ENCODE measurements around the gene FBXO46.

Gene FBXO46

GRCh38 chr19:45681391-45682015 is 49.2 kb downstream of the FBXO46 start:
- H2AFZ ChIP-seq (ENCODE audit: low read length, unreplicated experiment), result peak overlapping the region; percentile 53
- H3K79me2 ChIP-seq (ENCODE audit: control insufficient read depth, insufficient read depth, low read length, unreplicated experiment), result no peaks in the 10 kb centered on the region
- H3K27ac ChIP-seq (ENCODE audit: low read depth, low read length), result no peak overlapping the region
- H3K27me3 ChIP-seq (ENCODE audit: insufficient read depth, low read length), result peaks cover 11% of the 10 kb centered on the region; the same call in 1 of the 2 replicates
- no peaks in the 10 kb centered on the region for H3K36me3 ChIP-seq (ENCODE audit: insufficient read depth, low read length)
- peak overlapping the region; percentile 65 for H3K4me3 ChIP-seq (ENCODE audit: low read depth, low read length)
- H3K4me1 ChIP-seq (ENCODE audit: control insufficient read depth, insufficient read depth, low read length, unreplicated experiment), result peaks cover 3% of the 10 kb centered on the region

DNA sequence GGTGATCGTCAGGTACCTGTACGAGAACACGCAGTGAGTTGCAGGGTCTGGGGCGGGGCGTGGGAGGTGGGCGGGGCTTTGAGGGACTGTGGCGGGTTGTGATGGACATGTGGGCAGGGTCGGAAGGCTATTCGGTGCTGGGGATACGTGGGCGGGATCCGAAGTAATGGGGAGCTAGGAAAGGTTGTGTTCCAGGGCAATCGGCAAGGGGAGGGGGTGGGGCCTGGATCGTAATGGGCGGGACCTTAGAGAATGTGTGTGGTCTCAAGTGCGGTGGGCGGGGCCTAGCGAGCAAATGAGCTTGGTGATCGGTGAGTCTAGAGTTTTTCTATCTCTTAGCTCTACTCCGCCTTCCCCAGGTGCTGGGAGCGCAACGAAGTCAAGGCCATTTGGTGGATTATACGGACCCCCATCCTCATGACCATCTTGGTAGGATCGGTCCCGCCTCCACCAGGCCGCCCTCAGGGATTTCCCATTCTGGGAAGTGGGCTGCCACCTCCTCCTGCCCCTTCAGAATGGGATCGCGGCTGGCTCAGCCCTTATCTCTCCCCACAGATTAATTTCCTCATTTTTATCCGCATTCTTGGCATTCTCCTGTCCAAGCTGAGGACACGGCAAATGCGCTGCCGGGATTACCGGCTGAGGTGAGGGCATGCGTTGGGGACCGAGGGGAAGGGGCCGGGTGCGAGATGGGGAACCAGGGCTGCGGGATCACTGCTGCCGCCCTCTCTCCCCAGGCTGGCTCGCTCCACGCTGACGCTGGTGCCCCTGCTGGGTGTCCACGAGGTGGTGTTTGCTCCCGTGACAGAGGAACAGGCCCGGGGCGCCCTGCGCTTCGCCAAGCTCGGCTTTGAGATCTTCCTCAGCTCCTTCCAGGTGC is 53.1 kb downstream of the FBXO46 start:
- no peak overlapping the region for H3K27ac ChIP-seq (ENCODE audit: low read depth, low read length)

GRCh38 chr19:45676851-45677263 is 53.8 kb downstream of the FBXO46 start:
- Histone ChIP-seq H3K36me3 (ENCODE audit: insufficient read depth, low read length) (no peaks in the 10 kb centered on the region), H3K4me1 (ENCODE audit: control insufficient read depth, insufficient read depth, low read length, unreplicated experiment) (peaks cover 3% of the 10 kb centered on the region), H3K79me2 (ENCODE audit: control insufficient read depth, insufficient read depth, low read length, unreplicated experiment) (no peaks in the 10 kb centered on the region), H3K27me3 (ENCODE audit: insufficient read depth, low read length) (peaks cover 11% of the 10 kb centered on the region; the same call in 1 of the 2 replicates), H3K4me3 (ENCODE audit: low read depth, low read length) (no peak overlapping the region), H2AFZ (ENCODE audit: low read length, unreplicated experiment) (no peak overlapping the region), H3K27ac (ENCODE audit: low read depth, low read length) (no peak overlapping the region)

More for the DNA sequence above, 53.1 kb downstream of the FBXO46 start:
- Histone ChIP-seq H2AFZ (ENCODE audit: low read length, unreplicated experiment) (no peak overlapping the region), H3K27me3 (ENCODE audit: insufficient read depth, low read length) (peaks cover 11% of the 10 kb centered on the region; the same call in 1 of the 2 replicates), H3K4me1 (ENCODE audit: control insufficient read depth, insufficient read depth, low read length, unreplicated experiment) (peaks cover 3% of the 10 kb centered on the region), H3K4me3 (ENCODE audit: low read depth, low read length) (peak overlapping the region; percentile 59; the same call in 1 of the 2 replicates), H3K79me2 (ENCODE audit: control insufficient read depth, insufficient read depth, low read length, unreplicated experiment) (no peaks in the 10 kb centered on the region), H3K36me3 (ENCODE audit: insufficient read depth, low read length) (no peaks in the 10 kb centered on the region)

- no peaks in the 10 kb centered on the region for H3K36me3 ChIP-seq (ENCODE audit: insufficient read depth, low read length)
- H3K27ac ChIP-seq (ENCODE audit: low read depth, low read length), result no peak overlapping the region
- peaks cover 21% of the 10 kb centered on the region; the same call in 1 of the 2 replicates for H3K27me3 ChIP-seq (ENCODE audit: insufficient read depth, low read length)
- no peak overlapping the region for H2AFZ ChIP-seq (ENCODE audit: low read length, unreplicated experiment)
- H3K4me3 ChIP-seq (ENCODE audit: low read depth, low read length), result no peak overlapping the region
- H3K79me2 ChIP-seq (ENCODE audit: control insufficient read depth, insufficient read depth, low read length, unreplicated experiment), result no peaks in the 10 kb centered on the region
- H3K4me1 ChIP-seq (ENCODE audit: control insufficient read depth, insufficient read depth, low read length, unreplicated experiment), result no peaks in the 10 kb centered on the region
These were observed 55.8 kb downstream of the FBXO46 start for GRCh38 chr19:45674946-45675345.

- H2AFZ ChIP-seq (ENCODE audit: low read length, unreplicated experiment), result no peak overlapping the region
- no peak overlapping the region for H3K4me3 ChIP-seq (ENCODE audit: low read depth, low read length)
- H3K4me1 ChIP-seq (ENCODE audit: control insufficient read depth, insufficient read depth, low read length, unreplicated experiment), result peaks cover 3% of the 10 kb centered on the region
- no peak overlapping the region for H3K27ac ChIP-seq (ENCODE audit: low read depth, low read length)
- no peaks in the 10 kb centered on the region for H3K36me3 ChIP-seq (ENCODE audit: insufficient read depth, low read length)
- H3K27me3 ChIP-seq (ENCODE audit: insufficient read depth, low read length), result peaks cover 16% of the 10 kb centered on the region; the same call in 1 of the 2 replicates
- H3K79me2 ChIP-seq (ENCODE audit: control insufficient read depth, insufficient read depth, low read length, unreplicated experiment), result no peaks in the 10 kb centered on the region
These were observed 59.8 kb downstream of the FBXO46 start for GRCh38 chr19:45670670-45671453.

DNA sequence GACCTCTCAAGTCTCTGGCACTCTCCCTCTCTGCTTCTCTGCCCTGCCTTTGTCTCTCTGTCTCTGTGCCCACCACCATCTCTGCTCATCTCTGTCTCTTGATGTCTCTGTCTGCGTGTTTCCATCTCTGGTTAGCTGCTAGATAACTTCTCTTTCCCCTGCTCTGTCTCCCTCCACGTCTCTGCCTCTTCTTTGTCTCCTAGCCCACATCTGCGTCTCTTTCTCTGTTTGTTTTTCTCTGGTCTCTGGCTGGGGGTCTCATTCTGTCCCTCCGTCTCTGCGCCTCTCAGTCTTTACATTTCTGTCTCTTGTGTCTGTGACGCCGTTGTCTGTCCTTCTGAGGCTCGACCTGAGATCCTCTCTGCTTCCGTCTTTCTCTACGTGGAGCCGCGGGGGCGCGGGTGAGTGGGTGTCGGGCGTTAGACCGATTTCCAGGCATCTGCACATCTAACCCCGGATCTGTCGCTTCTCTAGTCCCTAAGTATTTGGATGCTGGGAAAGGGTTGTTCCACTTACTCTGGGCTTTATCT is 62.3 kb downstream of the FBXO46 start:
- H2AFZ ChIP-seq (ENCODE audit: low read length, unreplicated experiment), result peak overlapping the region; percentile 70
- no peak overlapping the region for H3K27ac ChIP-seq (ENCODE audit: low read depth, low read length)
- H3K4me3 ChIP-seq (ENCODE audit: low read depth, low read length), result peak overlapping the region; percentile 70
- peaks cover 16% of the 10 kb centered on the region; the same call in 1 of the 2 replicates for H3K27me3 ChIP-seq (ENCODE audit: insufficient read depth, low read length)
- peaks cover 7% of the 10 kb centered on the region for H3K4me1 ChIP-seq (ENCODE audit: control insufficient read depth, insufficient read depth, low read length, unreplicated experiment)
- no peaks in the 10 kb centered on the region for H3K79me2 ChIP-seq (ENCODE audit: control insufficient read depth, insufficient read depth, low read length, unreplicated experiment)
- no peaks in the 10 kb centered on the region for H3K36me3 ChIP-seq (ENCODE audit: insufficient read depth, low read length)

- Histone ChIP-seq H3K4me1 (ENCODE audit: control insufficient read depth, insufficient read depth, low read length, unreplicated experiment) (peaks cover 7% of the 10 kb centered on the region), H3K4me3 (ENCODE audit: low read depth, low read length) (peak within 1 kb of the TSS; percentile 70), H3K27ac (ENCODE audit: low read depth, low read length) (no peak within 1 kb of the TSS), H3K79me2 (ENCODE audit: control insufficient read depth, insufficient read depth, low read length, unreplicated experiment) (no peaks in the 10 kb centered on the region), H2AFZ (ENCODE audit: low read length, unreplicated experiment) (peak within 1 kb of the TSS; percentile 70), H3K27me3 (ENCODE audit: insufficient read depth, low read length) (peaks cover 16% of the 10 kb centered on the region; the same call in 1 of the 2 replicates), H3K36me3 (ENCODE audit: insufficient read depth, low read length) (no peaks in the 10 kb centered on the region)
These were observed 62.9 kb downstream of the FBXO46 start, which contains the start of gene GIPR for GRCh38 chr19:45667620-45668341. Gene GIPR, plus strand, starts transcription at chr19:45668221. Its CDS starts 1,300 bp downstream, at chr19:45669521.

DNA sequence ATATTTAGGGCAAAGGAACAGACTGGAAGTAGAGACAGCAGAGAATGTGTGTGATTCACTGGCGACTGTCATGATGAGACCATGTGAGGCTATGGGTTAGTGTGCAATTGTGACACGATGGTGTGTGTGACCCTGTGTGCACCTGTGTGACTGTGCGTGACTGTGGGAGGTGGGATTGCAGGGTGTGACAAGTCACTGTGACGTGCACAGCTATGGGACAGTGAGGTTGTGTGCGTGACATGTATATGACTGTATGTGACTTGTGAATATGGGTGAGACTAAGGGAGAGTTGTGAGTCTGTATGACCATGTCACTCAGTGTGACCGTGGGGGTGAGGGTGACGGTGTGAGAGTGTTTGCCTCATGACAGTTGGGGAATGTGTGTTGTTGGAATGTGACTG is 66.1 kb downstream of the FBXO46 start:
- H3K79me2 ChIP-seq (ENCODE audit: control insufficient read depth, insufficient read depth, low read length, unreplicated experiment), result no peaks in the 10 kb centered on the region
- peaks cover 7% of the 10 kb centered on the region for H3K4me1 ChIP-seq (ENCODE audit: control insufficient read depth, insufficient read depth, low read length, unreplicated experiment)
- no peak overlapping the region for H3K27ac ChIP-seq (ENCODE audit: low read depth, low read length)
- H3K27me3 ChIP-seq (ENCODE audit: insufficient read depth, low read length), result peaks cover 6% of the 10 kb centered on the region; the same call in 1 of the 2 replicates
- no peaks in the 10 kb centered on the region for H3K36me3 ChIP-seq (ENCODE audit: insufficient read depth, low read length)
- H2AFZ ChIP-seq (ENCODE audit: low read length, unreplicated experiment), result no peak overlapping the region
- no peak overlapping the region for H3K4me3 ChIP-seq (ENCODE audit: low read depth, low read length)

GRCh38 chr19:45663800-45664199 is 66.9 kb downstream of the FBXO46 start:
- Histone ChIP-seq H3K27me3 (ENCODE audit: insufficient read depth, low read length) (no peaks in the 10 kb centered on the region), H3K36me3 (ENCODE audit: insufficient read depth, low read length) (no peaks in the 10 kb centered on the region), H3K27ac (ENCODE audit: low read depth, low read length) (no peak overlapping the region)

More at GRCh38 chr19:45663800-45664199, 66.9 kb downstream of the FBXO46 start:
- Histone ChIP-seq H3K4me1 (ENCODE audit: control insufficient read depth, insufficient read depth, low read length, unreplicated experiment) (peaks cover 3% of the 10 kb centered on the region), H3K4me3 (ENCODE audit: low read depth, low read length) (no peak overlapping the region), H2AFZ (ENCODE audit: low read length, unreplicated experiment) (no peak overlapping the region), H3K79me2 (ENCODE audit: control insufficient read depth, insufficient read depth, low read length, unreplicated experiment) (no peaks in the 10 kb centered on the region)
